Hypothalamus (tissue), 51 donors: Measurements from ENCODE around the gene REEP2.
A peak's percentile ranks its signal among the peaks of the same experiment; 100 is the strongest.

Experiments used
- DNase-seq, 51 donors: peaks; one replicate each; lab custom pipeline; 2025; lab: John Stamatoyannopoulos, UW

Gene REEP2

GRCh38 chr5:138491669-138492559 lies 53.1 kb downstream of the REEP2 start:
- peak in 50 of 51 donors; percentile 44 to 95 (median 86) for DNase-seq

GRCh38 chr5:138492560-138493045 lies 53.7 kb downstream of the REEP2 start:
- DNase-seq = no peak

GRCh38 chr5:138495351-138495750 lies 56.5 kb downstream of the REEP2 start:
- DNase-seq = no peak
